ENCODE results near the gene SVIL. TPM values are rescaled to one million over a fixed set of nuclear protein-coding genes. Genes with fewer than 3 reads are reported as not detected.

The SVIL gene
- total RNA-seq, 1 experiment from 2014 or later = 15.3 TPM

- Histone ChIP-seq H3K4me1 (ENCODE audit: insufficient read depth, low read length) (peaks cover 3% of the 10 kb centered on the region; the same call in 1 of the 2 replicates), H2AK5ac (ENCODE audit: insufficient read length, low read length) (no peak overlapping the region), H2BK12ac (ENCODE audit: insufficient read length, low read depth, low read length) (no peak overlapping the region), H3K23ac (ENCODE audit: insufficient read length, low read depth, low read length) (no peak overlapping the region), H4K20me1 (ENCODE audit: control insufficient read depth, insufficient read depth, insufficient read length) (no peaks in the 10 kb centered on the region), H4K5ac (ENCODE audit: insufficient read length, low read depth, low read length) (no peak overlapping the region), H3K56ac (ENCODE audit: insufficient read length, low read depth, low read length) (no peak overlapping the region), H3K27me3 (ENCODE audit: insufficient read depth, low read length) (no peaks in the 10 kb centered on the region), H2BK5ac (ENCODE audit: insufficient read length, low read length) (no peak overlapping the region), H3K27ac (ENCODE audit: insufficient read length, low read depth, low read length) (no peak overlapping the region), H3K79me1 (ENCODE audit: insufficient read depth, low read depth, low read length, poor library complexity, severe bottlenecking) (no peaks in the 10 kb centered on the region), H3K9me3 (ENCODE audit: control insufficient read depth, low read depth, low read length) (no peaks in the 10 kb centered on the region), H2BK120ac (ENCODE audit: low read depth, low read length, poor library complexity, severe bottlenecking) (no peak overlapping the region), H3K4ac (ENCODE audit: low read depth, low read length) (no peak overlapping the region), H4K8ac (replicated peaks; ENCODE audit: insufficient read length, low read depth, low read length) (no peak overlapping the region), H3K18ac (ENCODE audit: insufficient read length, low read depth, low read length) (no peak overlapping the region), H3K4me2 (ENCODE audit: insufficient read depth, insufficient read length, low read length) (no peak overlapping the region), H3K79me2 (ENCODE audit: insufficient read depth, low read length) (no peaks in the 10 kb centered on the region), H3K23me2 (ENCODE audit: insufficient read length, low read depth, low read length, poor library complexity, severe bottlenecking) (no peaks in the 10 kb centered on the region), H2BK20ac (ENCODE audit: low read depth, low read length, poor library complexity, severe bottlenecking) (no peak overlapping the region), H3K14ac (ENCODE audit: insufficient read depth, low read length) (no peak overlapping the region), H3K9ac (ENCODE audit: extremely low read depth, insufficient read length, low read length) (no peak overlapping the region), H4K91ac (ENCODE audit: insufficient read length, low read depth, low read length) (no peak overlapping the region), H2AFZ (ENCODE audit: low read length) (no peak overlapping the region), H2BK15ac (ENCODE audit: low read depth, low read length) (no peak overlapping the region), H3T11ph (ENCODE audit: low read length) (no peak overlapping the region)
- no peak overlapping the region for H3K27ac Mint-ChIP-seq
- DNase-seq = no peak
- H3K36me3 Mint-ChIP-seq (ENCODE audit: insufficient read depth in 1 of 3, low read depth in 3 of 3) = no peaks in the 10 kb centered on the region
- no peaks in the 10 kb centered on the region for H3K27me3 Mint-ChIP-seq (ENCODE audit: low read depth)
- H3K9me3 Mint-ChIP-seq = no peaks in the 10 kb centered on the region
- TF ChIP-seq, protein P1, sequence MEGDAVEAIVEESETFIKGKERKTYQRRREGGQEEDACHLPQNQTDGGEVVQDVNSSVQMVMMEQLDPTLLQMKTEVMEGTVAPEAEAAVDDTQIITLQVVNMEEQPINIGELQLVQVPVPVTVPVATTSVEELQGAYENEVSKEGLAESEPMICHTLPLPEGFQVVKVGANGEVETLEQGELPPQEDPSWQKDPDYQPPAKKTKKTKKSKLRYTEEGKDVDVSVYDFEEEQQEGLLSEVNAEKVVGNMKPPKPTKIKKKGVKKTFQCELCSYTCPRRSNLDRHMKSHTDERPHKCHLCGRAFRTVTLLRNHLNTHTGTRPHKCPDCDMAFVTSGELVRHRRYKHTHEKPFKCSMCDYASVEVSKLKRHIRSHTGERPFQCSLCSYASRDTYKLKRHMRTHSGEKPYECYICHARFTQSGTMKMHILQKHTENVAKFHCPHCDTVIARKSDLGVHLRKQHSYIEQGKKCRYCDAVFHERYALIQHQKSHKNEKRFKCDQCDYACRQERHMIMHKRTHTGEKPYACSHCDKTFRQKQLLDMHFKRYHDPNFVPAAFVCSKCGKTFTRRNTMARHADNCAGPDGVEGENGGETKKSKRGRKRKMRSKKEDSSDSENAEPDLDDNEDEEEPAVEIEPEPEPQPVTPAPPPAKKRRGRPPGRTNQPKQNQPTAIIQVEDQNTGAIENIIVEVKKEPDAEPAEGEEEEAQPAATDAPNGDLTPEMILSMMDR (conservative IDR thresholded peaks at IDR 0.05) = no peak
- no CpG with 5 or more reads among the region's 4 CpGs for WGBS (ENCODE audit: extremely low coverage, insufficient read length, low lambda C conversion rate)
- H3K4me1 Mint-ChIP-seq = peaks cover 20 to 28% of the 10 kb centered on the region in 2 experiments
- no peak overlapping the region for H3K4me3 Mint-ChIP-seq
Observed at GRCh38 chr10:29542723-29543122, 92.0 kb downstream of the SVIL start.
